Activated CD8-positive, alpha-beta memory T cell treated with anti-CD3 and anti-CD28 coated beads, Interleukin-2, amount 10 ng/mL, durations not matched to agents 7 days and 5 days (primary cell): ENCODE data around the gene SEPTIN8. TPM values are rescaled to one million over a fixed set of nuclear protein-coding genes. Genes with fewer than 3 reads are reported as not detected.

Experiments
- ATAC-seq: fragments of 150-1000 bp; cut with Tn5 transposase; one replicate; pipeline ENCODE4 v1.10.0; 2021; ENCODE audit warnings: moderate library complexity
- CTCF ChIA-PET: fragments of 350-600 bp; sonication (Branson Sonifier 250); formaldehyde crosslinking; loops from one replicate; lab custom pipeline; 2021; ENCODE audit warnings: antibody characterized with exemption; lab: Charles Lee
- DNase-seq: peaks from one replicate; pipeline ENCODE4 v3.0.0-alpha.2; 2020
- H3K27ac Mint-ChIP-seq: one replicate; pipeline ENCODE4 v1.8.0; 2021; ENCODE audit warnings: mild to moderate bottlenecking, mixed read lengths
- H3K27me3 Mint-ChIP-seq: one replicate; pipeline ENCODE4 v1.8.0; 2021; ENCODE audit warnings: mixed read lengths
- H3K36me3 Mint-ChIP-seq: one replicate; pipeline ENCODE4 v1.8.0; 2021; ENCODE audit warnings: mild to moderate bottlenecking, mixed read lengths
- H3K4me1 Mint-ChIP-seq: one replicate; pipeline ENCODE4 v1.8.0; 2021; ENCODE audit warnings: mixed read lengths
- H3K4me3 Mint-ChIP-seq: one replicate; pipeline ENCODE4 v1.8.0; 2021; ENCODE audit warnings: mild to moderate bottlenecking, moderate library complexity, mixed read lengths
- H3K9me3 Mint-ChIP-seq: one replicate; pipeline ENCODE4 v1.8.0; 2022; ENCODE audit warnings: low read depth, mixed read lengths
- total RNA-seq, 2 experiments: library from RNA; stranded (reverse); gene quantifications; one replicate each; pipeline ENCODE4 v1.2.3, GENCODE V29; 2021

Gene SEPTIN8
- total RNA-seq, 2 experiments from 2014 or later: 43.7 to 57.3 TPM

DNA sequence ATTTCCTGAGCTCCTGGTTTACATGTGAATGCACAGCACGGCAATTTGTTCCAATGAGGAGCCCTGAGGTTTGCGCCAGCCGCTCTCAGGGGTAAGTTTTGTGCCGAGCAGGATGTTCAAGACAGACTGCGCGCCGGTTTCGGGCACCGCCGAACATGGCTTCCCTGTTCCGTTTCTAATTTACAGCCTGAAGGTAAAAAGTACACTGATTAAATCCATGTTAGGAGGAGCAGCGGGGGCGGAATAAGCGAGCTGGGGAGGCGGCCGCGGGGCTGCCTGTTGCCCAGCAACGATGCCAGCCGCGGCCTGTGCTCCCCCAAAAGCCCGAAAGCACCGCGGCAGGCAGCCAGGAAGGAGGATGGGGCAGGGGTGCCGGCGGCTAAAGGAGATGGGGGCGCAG is 42.4 kb upstream of the SEPTIN8 start:
- CTCF ChIA-PET: interaction anchor here (0.6 to 6.3 kb wide), 47 partner anchors 10 to 917 kb away, joined by 3 to 77 read pairs (median 5); partner anchors contain the start of genes CCNI2, GDF9, IL13 and KIF3A
- peak; percentile 31 for DNase-seq
- Mint-ChIP-seq H3K27ac (no peak overlapping the region), H3K27me3 (peaks cover 29% of the 10 kb centered on the region), H3K4me1 (peaks cover 20% of the 10 kb centered on the region), H3K4me3 (peak overlapping the region; percentile 33), H3K36me3 (no peaks in the 10 kb centered on the region), H3K9me3 (no peaks in the 10 kb centered on the region)
- no peak for ATAC-seq

GRCh38 chr5:132817011-132817410 is 40.0 kb upstream of the SEPTIN8 start:
- CTCF ChIA-PET: interaction anchor here (0.8 to 6.3 kb wide), 8 partner anchors 9 to 431 kb away, joined by 3 to 60 read pairs (median 3); partner anchors contain the start of genes CCNI2 and SHROOM1
- no peak overlapping the region for H3K4me3 Mint-ChIP-seq
- peaks cover 1% of the 10 kb centered on the region for H3K36me3 Mint-ChIP-seq
- DNase-seq (no peak), ATAC-seq (no peak)
- H3K27ac Mint-ChIP-seq: no peak overlapping the region
- H3K4me1 Mint-ChIP-seq: peaks cover 21% of the 10 kb centered on the region
- no peaks in the 10 kb centered on the region for H3K9me3 Mint-ChIP-seq
- H3K27me3 Mint-ChIP-seq: peaks cover 32% of the 10 kb centered on the region

- Mint-ChIP-seq H3K9me3 (no peaks in the 10 kb centered on the region), H3K27ac (no peak overlapping the region), H3K4me1 (peaks cover 22% of the 10 kb centered on the region), H3K4me3 (no peak overlapping the region), H3K36me3 (peaks cover 1% of the 10 kb centered on the region), H3K27me3 (peaks cover 35% of the 10 kb centered on the region)
- CTCF ChIA-PET: interaction anchor here (0.9 to 6.3 kb wide), 5 partner anchors 10 to 80 kb away, joined by 3 to 60 read pairs (median 3); partner anchors contain the start of genes CCNI2 and SHROOM1
- ATAC-seq (no peak), DNase-seq (no peak)
Observed at GRCh38 chr5:132816554-132816953, 39.5 kb upstream of the SEPTIN8 start.

- CTCF ChIA-PET: interaction anchor here (1.1 to 6.3 kb wide), 3 partner anchors 15 to 289 kb away, joined by 3 to 60 read pairs (median 3); partner anchors contain the start of genes CCNI2 and SHROOM1
- H3K9me3 Mint-ChIP-seq: no peaks in the 10 kb centered on the region
- no peak for ATAC-seq
- H3K36me3 Mint-ChIP-seq: peaks cover 1% of the 10 kb centered on the region
- no peak overlapping the region for H3K27ac Mint-ChIP-seq
- no peak for DNase-seq
- H3K27me3 Mint-ChIP-seq: peaks cover 40% of the 10 kb centered on the region
- H3K4me1 Mint-ChIP-seq: peaks cover 22% of the 10 kb centered on the region
- no peak overlapping the region for H3K4me3 Mint-ChIP-seq
Observed at GRCh38 chr5:132816083-132816482, 39.0 kb upstream of the SEPTIN8 start.

GRCh38 chr5:132815454-132815853 is 38.4 kb upstream of the SEPTIN8 start:
- Mint-ChIP-seq H3K27ac (no peak overlapping the region), H3K4me1 (peaks cover 22% of the 10 kb centered on the region), H3K27me3 (peaks cover 46% of the 10 kb centered on the region)

GRCh38 chr5:132814503-132815294 is 37.7 kb upstream of the SEPTIN8 start:
- H3K27me3 Mint-ChIP-seq: peaks cover 47% of the 10 kb centered on the region
- peak overlapping the region; percentile 21 for H3K4me3 Mint-ChIP-seq
- ATAC-seq (no peak), DNase-seq (no peak)
- peaks cover 1% of the 10 kb centered on the region for H3K36me3 Mint-ChIP-seq
- CTCF ChIA-PET: interaction anchor here (1.0 to 1.8 kb wide), 4 partner anchors 10 to 288 kb away, joined by 3 to 6 read pairs (median 5); partner anchors contain the start of gene CCNI2
- peaks cover 17% of the 10 kb centered on the region for H3K4me1 Mint-ChIP-seq
- H3K9me3 Mint-ChIP-seq: no peaks in the 10 kb centered on the region
- H3K27ac Mint-ChIP-seq: no peak overlapping the region

More at GRCh38 chr5:132815454-132815853, 38.4 kb upstream of the SEPTIN8 start:
- CTCF ChIA-PET: interaction anchor here (1.1 kb wide), 1 partner anchor 288 kb away, joined by 3 read pairs; no protein-coding TSS in a partner anchor
- Mint-ChIP-seq H3K36me3 (peaks cover 1% of the 10 kb centered on the region), H3K9me3 (no peaks in the 10 kb centered on the region), H3K4me3 (no peak overlapping the region)
- DNase-seq (no peak), ATAC-seq (no peak)

GRCh38 chr5:132813599-132814502 is 36.8 kb upstream of the SEPTIN8 start:
- CTCF ChIA-PET: interaction anchor here (0.8 to 1.8 kb wide), 8 partner anchors 10 to 287 kb away, joined by 3 to 6 read pairs (median 4); partner anchors contain the start of gene CCNI2
- Mint-ChIP-seq H3K27ac (no peak overlapping the region), H3K4me3 (no peak overlapping the region), H3K4me1 (peaks cover 12% of the 10 kb centered on the region), H3K36me3 (peaks cover 1% of the 10 kb centered on the region), H3K9me3 (no peaks in the 10 kb centered on the region), H3K27me3 (peaks cover 48% of the 10 kb centered on the region)
- no peak for DNase-seq
- peak; percentile 61 for ATAC-seq

DNA sequence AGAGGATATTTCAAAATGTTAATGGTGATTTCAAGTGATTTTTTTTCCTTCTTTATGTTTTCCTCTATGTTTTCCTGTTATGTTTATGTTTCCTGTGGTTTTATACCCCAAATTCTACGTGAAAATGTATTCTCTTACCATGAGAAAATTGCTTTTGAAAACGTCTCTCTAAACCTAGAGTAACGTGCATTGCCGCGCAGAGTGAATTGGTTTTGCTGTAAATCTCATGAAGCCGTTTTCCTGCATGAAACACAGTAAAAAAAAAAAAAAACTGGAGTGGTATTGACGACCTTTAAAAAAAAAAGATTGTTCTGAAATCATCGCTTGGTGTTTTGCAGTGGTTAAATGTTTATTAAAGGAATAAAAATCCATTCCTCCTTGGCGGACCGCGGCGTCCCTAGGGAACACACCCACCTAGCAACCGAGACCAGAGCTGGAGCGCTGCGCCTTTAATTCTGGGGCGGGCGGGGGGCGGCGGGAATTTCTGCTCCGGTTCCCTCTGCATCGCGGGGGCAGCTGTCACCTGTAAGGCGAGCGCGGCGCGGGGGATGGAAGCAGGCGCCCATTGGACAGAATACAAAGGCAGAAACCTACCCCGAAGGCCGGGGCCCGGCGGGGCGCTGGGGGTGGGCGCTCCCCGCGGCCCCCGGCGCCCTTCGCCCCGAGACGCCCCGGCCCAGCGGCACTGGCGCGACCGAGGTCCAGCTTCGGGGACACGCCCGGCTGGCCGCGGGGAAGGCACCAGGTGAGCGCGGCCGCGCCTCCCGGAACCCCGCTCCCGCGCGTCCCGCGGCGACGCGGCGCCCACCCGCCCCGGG is 36.0 kb upstream of the SEPTIN8 start, which contains the start of gene SOWAHA:
SOWAHA (plus strand) TSS at position 522 of the 818 bp plus-strand sequence. CDS start 320 bp downstream, outside the sequence.
- no peak within 1 kb of the TSS for H3K27ac Mint-ChIP-seq
- peaks cover 12% of the 10 kb centered on the region for H3K4me1 Mint-ChIP-seq
- DNase-seq (no peak), ATAC-seq (peak; percentile 18)
- H3K27me3 Mint-ChIP-seq: peaks cover 52% of the 10 kb centered on the region
- no peaks in the 10 kb centered on the region for H3K9me3 Mint-ChIP-seq
- H3K36me3 Mint-ChIP-seq: peaks cover 1% of the 10 kb centered on the region
- H3K4me3 Mint-ChIP-seq: peak within 1 kb of the TSS; percentile 64
- CTCF ChIA-PET: interaction anchor here (0.8 to 1.8 kb wide), 7 partner anchors 9 to 286 kb away, joined by 3 to 6 read pairs (median 3); partner anchors contain the start of gene CCNI2

DNA sequence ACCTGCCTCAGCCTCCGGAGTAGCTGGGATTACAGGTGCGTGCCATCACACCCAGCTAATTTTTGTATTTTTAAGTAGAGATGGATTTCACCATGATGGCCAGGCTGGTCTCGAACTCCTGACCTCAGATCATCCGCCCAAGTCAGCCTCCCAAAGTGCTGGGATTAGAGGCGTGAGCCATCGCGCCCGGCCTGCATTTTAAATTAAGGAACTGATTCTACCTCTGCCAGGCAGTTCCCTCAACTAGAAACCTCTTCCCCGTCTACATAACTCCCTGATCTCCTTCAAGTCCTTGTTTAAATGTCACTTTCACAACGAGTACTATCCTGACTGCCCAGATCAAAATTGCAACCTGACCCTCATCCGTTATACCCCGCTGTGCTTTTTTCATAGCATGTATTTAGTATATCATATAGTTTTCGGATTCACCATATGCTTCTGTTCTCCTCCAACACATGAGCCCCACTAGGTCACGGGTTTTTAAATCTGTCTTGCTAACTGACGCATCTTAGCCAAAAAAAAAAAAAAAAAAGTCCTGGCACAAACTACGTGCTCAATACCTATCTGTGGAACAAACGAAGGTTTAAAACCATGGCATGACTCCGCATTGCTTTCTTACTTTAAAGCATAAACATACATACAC is 35.2 kb upstream of the SEPTIN8 start:
- H3K4me3 Mint-ChIP-seq: peak overlapping the region; percentile 64
- H3K27ac Mint-ChIP-seq: no peak overlapping the region
- no peaks in the 10 kb centered on the region for H3K9me3 Mint-ChIP-seq
- ATAC-seq: no peak
- H3K36me3 Mint-ChIP-seq: peaks cover 1% of the 10 kb centered on the region
- CTCF ChIA-PET: interaction anchor here (1.1 to 1.3 kb wide), 2 partner anchors 11 to 56 kb away, joined by 3 read pairs; no protein-coding TSS in a partner anchor
- peaks cover 55% of the 10 kb centered on the region for H3K27me3 Mint-ChIP-seq
- peaks cover 12% of the 10 kb centered on the region for H3K4me1 Mint-ChIP-seq
- DNase-seq: no peak

- CTCF ChIA-PET: interaction anchor here (1.3 to 5.5 kb wide), 3 partner anchors 9 to 283 kb away, joined by 3 to 35 read pairs (median 4); no protein-coding TSS in a partner anchor
- Mint-ChIP-seq H3K27ac (no peak overlapping the region), H3K27me3 (peaks cover 56% of the 10 kb centered on the region), H3K36me3 (peaks cover 1% of the 10 kb centered on the region), H3K9me3 (no peaks in the 10 kb centered on the region), H3K4me1 (peaks cover 12% of the 10 kb centered on the region), H3K4me3 (no peak overlapping the region)
- ATAC-seq: no peak
- DNase-seq: no peak
Observed at GRCh38 chr5:132810605-132811004, 33.6 kb upstream of the SEPTIN8 start.

DNA sequence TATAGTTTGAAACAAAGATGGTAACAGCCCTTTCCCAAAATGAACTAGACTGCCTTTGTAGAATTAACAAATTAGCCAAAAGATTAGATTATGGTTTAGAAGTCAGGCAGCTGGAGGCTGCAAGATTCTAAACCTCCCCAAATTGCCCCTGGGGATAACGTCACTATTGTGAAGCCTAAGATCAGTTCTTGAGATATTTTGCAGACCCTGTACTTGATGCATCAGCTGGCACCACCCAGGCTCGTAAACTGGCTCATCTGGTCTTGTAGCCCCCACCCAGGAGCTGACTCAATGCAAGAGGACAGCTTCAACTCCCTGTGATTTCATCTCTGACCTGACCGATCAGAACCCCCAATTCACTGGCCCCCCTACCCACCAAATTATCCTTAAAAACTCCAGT is 31.8 kb upstream of the SEPTIN8 start:
- ATAC-seq: no peak
- CTCF ChIA-PET: interaction anchor here (0.9 to 5.5 kb wide), 4 partner anchors 9 to 24 kb away, joined by 3 to 35 read pairs (median 5); no protein-coding TSS in a partner anchor
- Mint-ChIP-seq H3K4me3 (no peak overlapping the region), H3K27ac (no peak overlapping the region), H3K36me3 (peaks cover 1% of the 10 kb centered on the region), H3K4me1 (peaks cover 11% of the 10 kb centered on the region), H3K9me3 (no peaks in the 10 kb centered on the region), H3K27me3 (peaks cover 65% of the 10 kb centered on the region)
- no peak for DNase-seq
